Measurements from ENCODE around the gene IL12RB1. TPM values are rescaled to one million over a fixed set of nuclear protein-coding genes. Genes with fewer than 3 reads are reported as not detected.

Gene IL12RB1
- total RNA-seq, 4 donors from 2014 or later: 0.93 to 1.1 TPM; not detected in 2

DNA sequence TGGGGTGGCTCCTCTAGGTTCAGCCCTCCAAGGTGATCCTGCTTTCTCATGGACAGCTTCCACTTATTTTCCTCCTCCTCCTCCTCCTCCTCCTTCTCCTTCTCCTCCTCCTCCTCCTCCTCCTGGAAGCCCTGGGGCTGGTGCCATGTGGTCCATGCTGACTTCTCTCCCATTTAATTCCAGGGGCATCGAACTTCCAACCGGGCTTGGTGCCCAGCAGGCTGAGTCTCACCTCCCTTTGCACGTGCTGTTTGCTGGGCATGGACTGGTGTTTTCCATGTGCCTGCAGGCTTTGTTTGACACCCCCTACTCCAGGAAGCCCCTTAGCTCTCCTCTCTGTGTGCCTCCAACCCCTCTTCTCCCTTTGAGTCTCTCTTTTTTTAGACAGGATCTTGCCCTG is 14.5 kb upstream of the IL12RB1 start:
- 81 to 83% methylated on average over 3 of the region's 3 CpGs for WGBS, 2 donors
- Histone ChIP-seq H3K27me3 (no peaks in the 10 kb centered on the region), H3K9me3 (no peaks in the 10 kb centered on the region), H3K36me3 (no peaks in the 10 kb centered on the region), H3K27ac (no peak overlapping the region), H3K4me3 (replicated peaks in 1 of 3) (no peak overlapping the region), H3K4me1 (peaks cover 7 to 18% of the 10 kb centered on the region in 2 donors)
- intact Hi-C loops (cut with DNase I): no loop called here
- no peak for TF ChIP-seq POLR2A (IDR thresholded peaks at IDR 0.05)
- TF ChIP-seq CTCF (IDR thresholded peaks at IDR 0.05): no peak
- DNase-seq: no peak

- intact Hi-C loops (cut with DNase I): no loop called here
- no peak for TF ChIP-seq CTCF (IDR thresholded peaks at IDR 0.05)
- no peak for TF ChIP-seq POLR2A (IDR thresholded peaks at IDR 0.05)
- DNase-seq: no peak
- 53 to 54% methylated on average over 18 of the region's 18 CpGs for WGBS, 2 donors
- Histone ChIP-seq H3K36me3 (no peaks in the 10 kb centered on the region), H3K27me3 (no peaks in the 10 kb centered on the region), H3K4me3 (replicated peaks in 1 of 3) (no peak overlapping the region), H3K9me3 (no peaks in the 10 kb centered on the region), H3K27ac (no peak overlapping the region), H3K4me1 (peaks cover 7 to 18% of the 10 kb centered on the region in 2 donors)
Measured at GRCh38 chr19:18100710-18101109, 14.0 kb upstream of the IL12RB1 start.

DNA sequence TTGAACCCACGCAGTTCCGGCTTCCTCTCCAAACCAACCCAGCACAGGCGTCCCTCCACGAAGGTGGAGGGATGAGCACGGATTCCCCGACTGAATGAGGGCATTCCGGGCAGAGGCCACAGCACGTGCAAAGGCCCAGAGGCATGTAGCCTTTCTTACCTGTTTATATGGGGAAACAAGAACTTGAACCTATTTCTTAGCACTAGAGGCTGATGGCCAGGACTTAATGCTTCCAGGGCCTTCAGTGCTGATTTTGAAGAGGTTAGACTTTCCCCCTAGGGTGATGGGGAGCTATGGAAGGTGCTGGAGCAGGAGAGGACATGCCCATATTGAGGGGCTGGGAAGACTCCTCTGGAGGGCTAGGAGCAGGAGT is 12.9 kb upstream of the IL12RB1 start:
- H3K27me3 ChIP-seq: no peaks in the 10 kb centered on the region
- WGBS, 2 donors: 83 to 88% methylated on average over 8 of the region's 8 CpGs
- H3K27ac ChIP-seq: no peak overlapping the region
- no peak overlapping the region for H3K4me3 ChIP-seq (replicated peaks in 1 of 3)
- intact Hi-C loops (cut with DNase I): no loop called here
- DNase-seq: no peak
- no peaks in the 10 kb centered on the region for H3K9me3 ChIP-seq
- no peak for TF ChIP-seq CTCF (IDR thresholded peaks at IDR 0.05)
- no peak for TF ChIP-seq POLR2A (IDR thresholded peaks at IDR 0.05)
- H3K36me3 ChIP-seq: no peaks in the 10 kb centered on the region
- peaks cover 7 to 18% of the 10 kb centered on the region in 2 donors for H3K4me1 ChIP-seq

GRCh38 chr19:18098891-18099622 is 12.3 kb upstream of the IL12RB1 start:
- no peaks in the 10 kb centered on the region for H3K36me3 ChIP-seq
- intact Hi-C loops (cut with DNase I): no loop called here
- TF ChIP-seq CTCF (IDR thresholded peaks at IDR 0.05) (no peak), POLR2A (IDR thresholded peaks at IDR 0.05) (no peak)
- 12% methylated on average over 27 to 34 of the region's 34 CpGs for WGBS, 2 donors
- H3K4me3 ChIP-seq (replicated peaks in 1 of 3): no peak overlapping the region
- H3K27me3 ChIP-seq: no peaks in the 10 kb centered on the region
- peaks cover 7 to 18% of the 10 kb centered on the region in 2 donors for H3K4me1 ChIP-seq
- H3K9me3 ChIP-seq: no peaks in the 10 kb centered on the region
- H3K27ac ChIP-seq: no peak overlapping the region
- peak; percentile 22 to 28 for DNase-seq

DNA sequence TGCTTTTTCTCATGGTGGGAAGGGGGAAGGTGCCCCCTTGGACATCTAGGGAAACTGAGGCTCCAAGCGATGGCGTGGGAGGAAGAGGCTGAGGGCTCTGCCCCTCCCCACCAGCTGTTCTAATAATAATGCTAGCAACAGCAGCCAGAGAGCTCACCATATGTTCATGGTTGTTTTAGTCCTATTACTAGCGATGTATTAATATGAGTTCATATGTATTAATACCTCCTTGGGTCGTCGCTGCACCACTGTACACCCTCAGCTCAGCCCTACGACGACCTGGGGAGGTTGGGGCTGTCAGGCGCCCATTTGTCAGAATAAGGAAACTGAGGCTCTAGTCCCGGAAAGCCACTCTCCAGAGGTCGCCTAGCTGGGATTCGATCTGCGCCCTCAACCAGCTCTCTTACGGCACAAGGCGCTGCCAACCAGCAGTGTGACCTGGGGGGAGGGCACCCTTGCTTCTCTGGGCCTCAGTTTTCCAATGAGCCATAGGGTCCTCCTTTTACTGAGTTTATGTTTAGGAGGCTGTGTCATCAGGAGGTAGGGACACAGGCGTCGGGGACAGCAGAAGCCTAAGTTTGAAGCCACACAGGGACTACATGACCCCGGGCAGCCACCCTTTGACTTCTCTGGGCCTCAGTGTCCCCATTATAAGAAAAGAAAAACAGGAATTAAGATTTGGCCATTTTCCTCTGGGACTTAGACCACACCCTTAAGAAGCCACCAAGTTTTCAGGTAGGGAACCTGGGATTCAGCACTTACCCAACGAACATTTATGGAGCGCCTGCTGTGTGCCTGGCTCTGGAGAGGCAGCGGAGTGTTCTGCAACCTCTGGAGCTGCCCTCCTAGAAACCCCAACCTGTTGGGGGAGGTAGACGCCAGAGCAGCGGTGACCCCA is 11.5 kb upstream of the IL12RB1 start:
- peak overlapping the region in 1 of 3 donors; percentile 28 for H3K4me3 ChIP-seq (replicated peaks in 1 of 3)
- no peaks in the 10 kb centered on the region for H3K36me3 ChIP-seq
- TF ChIP-seq CTCF (IDR thresholded peaks at IDR 0.05): no peak
- no peak for TF ChIP-seq POLR2A (IDR thresholded peaks at IDR 0.05)
- no peak for DNase-seq
- WGBS, 2 donors: 34 to 39% methylated on average over 21 to 22 of the region's 22 CpGs
- H3K4me1 ChIP-seq: peaks cover 7 to 18% of the 10 kb centered on the region in 2 donors
- intact Hi-C loops (cut with DNase I): no loop called here
- no peaks in the 10 kb centered on the region for H3K9me3 ChIP-seq
- no peak overlapping the region for H3K27ac ChIP-seq
- H3K27me3 ChIP-seq: no peaks in the 10 kb centered on the region

Data from thyroid gland (tissue), 4 donors.